HepG2 (cell line): Measurements from ENCODE around the gene APLF. TPM values are rescaled to one million over a fixed set of nuclear protein-coding genes. Genes with fewer than 3 reads are reported as not detected.
A peak's percentile ranks its signal among the peaks of the same experiment; 100 is the strongest.

Experiments used
- ATAC-seq: fragments of 200-7000 bp; cut with Tn5 transposase; 3 replicates; pipeline ENCODE4 v1.9.1; 2020; ENCODE audit warnings: mild to moderate bottlenecking, moderate library complexity
- BruUV-seq: library from RNA; stranded (reverse); fragments of 400-500 nt; replicated peaks from 2 replicates; lab custom pipeline; 2021; lab: Mats Ljungman, UMichigan
- CTCF ChIA-PET: fragments of 300-600 bp; formaldehyde crosslinking; extraction: SDS; loops from one replicate; lab custom pipeline; 2021; ENCODE audit warnings: low total read pairs, inconsistent platforms, low intra/inter-chr PET ratio; lab: Yijun Ruan, JAX
- POLR2A ChIA-PET: fragments of 350-600 bp; sonication (Branson Sonifier 250); formaldehyde crosslinking; loops from one replicate; lab custom pipeline; 2020; ENCODE audit warnings: antibody characterized with exemption, inconsistent platforms; lab: Yijun Ruan, JAX
- DNase-seq: peaks from one replicate; pipeline ENCODE4 v3.0.0-alpha.2; 2015; ENCODE audit warnings: low spot score
- FAIRE-seq: peaks from 3 replicates; lab custom pipeline; 2011; peaks lifted over from hg19 to GRCh38; lab: Jason Lieb, UNC
- H2AFZ ChIP-seq: one replicate; pipeline ENCODE4 v1.6.1; 2011; ENCODE audit warnings: low read length, inconsistent platforms
- H3K27ac ChIP-seq: fragments of 300-600 bp; 3 replicates; pipeline ENCODE4 v1.8.0; 2011; ENCODE audit warnings: mixed run types, mild to moderate bottlenecking, mixed read lengths, low read length, inconsistent platforms; ENCODE audit not compliant: insufficient read depth; ENCODE audit errors: extremely low read length
- H3K27me3 ChIP-seq, 2 experiments: fragments of 200-600 bp in 1 of 2; 2 replicates in 1 of 2; 3 replicates in 1 of 2; pipeline versions ENCODE4 v1.6.0 to v1.8.0; 2011; ENCODE audit warnings: low read length in 2 of 2, mild to moderate bottlenecking in 2 of 2, moderate library complexity in 2 of 2, inconsistent platforms in 1 of 2; ENCODE audit not compliant: insufficient read depth in 2 of 2, control insufficient read depth in 1 of 2
- H3K36me3 ChIP-seq, 2 experiments: fragments of 200-600 bp in 1 of 2; replicated peaks in 1 of 2; 2 replicates in 1 of 2; 3 replicates in 1 of 2; pipeline versions ENCODE4 v1.5.1 to v1.8.0; 2011; ENCODE audit warnings: low read length in 2 of 2, inconsistent platforms in 1 of 2; ENCODE audit not compliant: insufficient read depth in 2 of 2, control insufficient read depth in 1 of 2
- H3K4me1 ChIP-seq: 2 replicates; pipeline ENCODE4 v1.5.1; 2012; ENCODE audit warnings: low read length, inconsistent platforms; ENCODE audit not compliant: insufficient read depth
- H3K4me2 ChIP-seq: 2 replicates; pipeline ENCODE4 v1.6.0; 2011; ENCODE audit warnings: low read depth, low read length, inconsistent platforms
- H3K4me3 ChIP-seq, 3 experiments: fragments of 200-600 bp in 1 of 3; sonication (generic), shearing (Covaris generic) in 1 of 3; replicated peaks in 1 of 3; 2 replicates each; pipeline ENCODE4 v1.5.1; 2011 to 2016; ENCODE audit warnings: low read length in 3 of 3, inconsistent platforms in 2 of 3, low read depth in 2 of 3, mild to moderate bottlenecking in 2 of 3, control low read depth in 1 of 3, mixed read lengths in 1 of 3; ENCODE audit not compliant: insufficient read depth in 1 of 3
- H3K79me2 ChIP-seq: one replicate; pipeline ENCODE4 v1.6.1; 2011; ENCODE audit warnings: low read length, inconsistent platforms; ENCODE audit not compliant: insufficient read depth
- H3K9ac ChIP-seq: 2 replicates; pipeline ENCODE4 v1.6.0; 2011; ENCODE audit warnings: mild to moderate bottlenecking, low read depth, low read length, inconsistent platforms; ENCODE audit not compliant: insufficient read depth
- H3K9me3 ChIP-seq: 2 replicates; pipeline ENCODE4 v1.5.1; 2012; ENCODE audit warnings: mild to moderate bottlenecking, low read length
- H4K20me1 ChIP-seq: 2 replicates; pipeline ENCODE4 v1.6.0; 2011; ENCODE audit warnings: inconsistent platforms, mild to moderate bottlenecking, low read length, moderate library complexity; ENCODE audit not compliant: insufficient read depth
- CEBPG ChIP-seq: IDR thresholded peaks from 2 replicates; pipeline ENCODE4 v1.6.1; 2016
- HDAC2 ChIP-seq: sonication (generic); formaldehyde crosslinking; IDR thresholded peaks from 2 replicates; pipeline ENCODE4 v1.4.0; 2020; ENCODE audit warnings: missing genetic modification reagents
- MIER3 ChIP-seq: IDR thresholded peaks from 2 replicates; pipeline ENCODE4 v1.6.1; 2016; ENCODE audit warnings: missing compliant biosample characterization, borderline replicate concordance
- ZNF550 ChIP-seq: sonication (generic); formaldehyde crosslinking; IDR thresholded peaks from 2 replicates; pipeline ENCODE4 v1.4.0; 2020; ENCODE audit warnings: mild to moderate bottlenecking, missing genetic modification reagents, borderline replicate concordance
- ZNF749 ChIP-seq: sonication (generic); formaldehyde crosslinking; IDR thresholded peaks from 2 replicates; pipeline ENCODE4 v1.8.0; 2022; ENCODE audit warnings: mild to moderate bottlenecking, missing genetic modification reagents, moderate library complexity, borderline replicate concordance
- WGBS: methylation state at CpG from one replicate; pipeline ENCODE4 v1.1.6; 2017; ENCODE audit warnings: low lambda C conversion rate; 5-methylcytosine and 5-hydroxymethylcytosine counted together
- in situ Hi-C: cut with HindIII; loops from 2 replicates; pipeline ENCODE4 v1.10.0; 2017; ENCODE audit warnings: low pct_unique_long_range_greater_than_20kb; ENCODE audit not compliant: extremely low pct_ligation_motif_present
- intact Hi-C: fragments of 100-400 bp; cut with micrococcal nuclease; formaldehyde crosslinking; loops from one replicate; pipeline ENCODE4 v1.10.0; 2022; ENCODE audit not compliant: unreplicated experiment
- polyA plus RNA-seq, 8 experiments: library from polyadenylated mRNA; depleted of rRNA in 3 of 8; stranded (reverse) in 7 of 8; unstranded in 1 of 8; fragments of >200 nt; fragmentation: Illumina TruSeq in 4 of 8; extraction: Trizol in 4 of 8; gene quantifications; 2 replicates each; pipeline versions ENCODE4 v1.2.1 to v1.2.3, GENCODE V29; 2011 to 2016; ENCODE audit warnings: low read depth in 4 of 8, missing spikeins in 1 of 8, mixed read lengths in 1 of 8; ENCODE audit not compliant: insufficient read depth in 1 of 8
- total RNA-seq, 5 experiments: library from RNA; depleted of rRNA; stranded (reverse); fragments of >200 nt; fragmentation: Illumina TruSeq; extraction: Trizol; gene quantifications; 2 replicates each; pipeline ENCODE4 v1.2.3, GENCODE V29; 2016; ENCODE audit warnings: low read depth in 1 of 5
- TF ChIP-seq, protein P1 (sequence below): IDR thresholded peaks from 2 replicates; pipeline ENCODE4 v1.6.1; 2012; ENCODE audit warnings: low read length, improper control_type of control experiment
- TF ChIP-seq, protein P2 (sequence below): sonication (generic); formaldehyde crosslinking; IDR thresholded peaks from 2 replicates; pipeline ENCODE4 v1.5.1; 2020; ENCODE audit warnings: missing genetic modification reagents, mild to moderate bottlenecking, borderline replicate concordance
- TF ChIP-seq, protein P3 (sequence below): sonication (generic); formaldehyde crosslinking; IDR thresholded peaks from 2 replicates; pipeline ENCODE4 v1.9.0; 2021; ENCODE audit warnings: missing genetic modification reagents, borderline replicate concordance

The APLF gene
- total and polyA plus RNA-seq, 2 of the 13 experiments (the other 11 are each of a cell fraction or from before 2014, with no cell fraction given), result 0.45 to 2.2 TPM

DNA sequence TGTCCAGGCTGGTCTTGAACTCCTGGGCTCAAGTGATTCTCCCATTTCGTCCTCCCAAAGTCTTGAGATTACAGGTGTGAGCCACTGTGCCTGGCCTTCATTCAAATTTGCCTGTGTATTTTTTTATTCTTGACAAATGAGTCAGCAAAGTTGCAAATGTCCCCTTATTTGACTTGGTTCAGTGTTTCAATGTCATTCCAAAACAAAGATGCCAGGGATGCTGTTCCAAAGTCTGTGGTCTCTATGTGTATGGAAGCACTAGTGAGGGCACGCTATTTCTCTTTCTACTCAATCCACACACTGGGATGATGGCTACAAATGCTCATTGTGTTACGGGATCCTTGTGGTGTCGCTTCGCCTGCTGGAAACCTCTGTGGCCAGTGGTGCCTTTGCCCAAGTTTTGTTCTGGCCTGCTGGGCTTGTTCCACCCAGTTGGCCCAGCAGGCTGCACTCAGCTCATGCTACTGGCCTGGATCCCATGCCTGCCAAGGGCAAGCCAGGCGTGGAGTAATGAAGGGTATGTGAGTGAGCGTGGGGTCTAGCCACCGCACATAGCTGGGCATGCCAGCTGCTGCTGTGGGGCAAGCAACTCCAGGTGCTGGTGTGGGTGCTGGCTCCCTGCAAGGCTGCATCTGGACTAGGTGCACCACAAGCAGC lies 35.9 kb upstream of the APLF start:
- no peak overlapping the region for H3K4me3 ChIP-seq
- H3K27me3 ChIP-seq, result no peaks in the 10 kb centered on the region; a peak in 1 of 5 replicates
- no peaks in the 10 kb centered on the region for H3K79me2 ChIP-seq
- in situ Hi-C loops (no loop called here), intact Hi-C loops (no loop called here)
- no peak overlapping the region for H2AFZ ChIP-seq
- DNase-seq (no peak), ATAC-seq (peak; percentile 21; the same call in 2 of the 3 replicates), FAIRE-seq (no peak)
- H3K9me3 ChIP-seq, result no peaks in the 10 kb centered on the region
- no peak overlapping the region for H3K9ac ChIP-seq
- TF ChIP-seq MIER3 (CRISPR knock-in tag), result no peak
- no peak for TF ChIP-seq HDAC2 (CRISPR knock-in tag)
- TF ChIP-seq, protein P1, sequence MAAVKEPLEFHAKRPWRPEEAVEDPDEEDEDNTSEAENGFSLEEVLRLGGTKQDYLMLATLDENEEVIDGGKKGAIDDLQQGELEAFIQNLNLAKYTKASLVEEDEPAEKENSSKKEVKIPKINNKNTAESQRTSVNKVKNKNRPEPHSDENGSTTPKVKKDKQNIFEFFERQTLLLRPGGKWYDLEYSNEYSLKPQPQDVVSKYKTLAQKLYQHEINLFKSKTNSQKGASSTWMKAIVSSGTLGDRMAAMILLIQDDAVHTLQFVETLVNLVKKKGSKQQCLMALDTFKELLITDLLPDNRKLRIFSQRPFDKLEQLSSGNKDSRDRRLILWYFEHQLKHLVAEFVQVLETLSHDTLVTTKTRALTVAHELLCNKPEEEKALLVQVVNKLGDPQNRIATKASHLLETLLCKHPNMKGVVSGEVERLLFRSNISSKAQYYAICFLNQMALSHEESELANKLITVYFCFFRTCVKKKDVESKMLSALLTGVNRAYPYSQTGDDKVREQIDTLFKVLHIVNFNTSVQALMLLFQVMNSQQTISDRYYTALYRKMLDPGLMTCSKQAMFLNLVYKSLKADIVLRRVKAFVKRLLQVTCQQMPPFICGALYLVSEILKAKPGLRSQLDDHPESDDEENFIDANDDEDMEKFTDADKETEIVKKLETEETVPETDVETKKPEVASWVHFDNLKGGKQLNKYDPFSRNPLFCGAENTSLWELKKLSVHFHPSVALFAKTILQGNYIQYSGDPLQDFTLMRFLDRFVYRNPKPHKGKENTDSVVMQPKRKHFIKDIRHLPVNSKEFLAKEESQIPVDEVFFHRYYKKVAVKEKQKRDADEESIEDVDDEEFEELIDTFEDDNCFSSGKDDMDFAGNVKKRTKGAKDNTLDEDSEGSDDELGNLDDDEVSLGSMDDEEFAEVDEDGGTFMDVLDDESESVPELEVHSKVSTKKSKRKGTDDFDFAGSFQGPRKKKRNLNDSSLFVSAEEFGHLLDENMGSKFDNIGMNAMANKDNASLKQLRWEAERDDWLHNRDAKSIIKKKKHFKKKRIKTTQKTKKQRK, result no peak
- TF ChIP-seq, protein P2, sequence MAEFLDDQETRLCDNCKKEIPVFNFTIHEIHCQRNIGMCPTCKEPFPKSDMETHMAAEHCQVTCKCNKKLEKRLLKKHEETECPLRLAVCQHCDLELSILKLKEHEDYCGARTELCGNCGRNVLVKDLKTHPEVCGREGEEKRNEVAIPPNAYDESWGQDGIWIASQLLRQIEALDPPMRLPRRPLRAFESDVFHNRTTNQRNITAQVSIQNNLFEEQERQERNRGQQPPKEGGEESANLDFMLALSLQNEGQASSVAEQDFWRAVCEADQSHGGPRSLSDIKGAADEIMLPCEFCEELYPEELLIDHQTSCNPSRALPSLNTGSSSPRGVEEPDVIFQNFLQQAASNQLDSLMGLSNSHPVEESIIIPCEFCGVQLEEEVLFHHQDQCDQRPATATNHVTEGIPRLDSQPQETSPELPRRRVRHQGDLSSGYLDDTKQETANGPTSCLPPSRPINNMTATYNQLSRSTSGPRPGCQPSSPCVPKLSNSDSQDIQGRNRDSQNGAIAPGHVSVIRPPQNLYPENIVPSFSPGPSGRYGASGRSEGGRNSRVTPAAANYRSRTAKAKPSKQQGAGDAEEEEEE (CRISPR knock-in tag), result no peak
- TF ChIP-seq, protein P3, sequence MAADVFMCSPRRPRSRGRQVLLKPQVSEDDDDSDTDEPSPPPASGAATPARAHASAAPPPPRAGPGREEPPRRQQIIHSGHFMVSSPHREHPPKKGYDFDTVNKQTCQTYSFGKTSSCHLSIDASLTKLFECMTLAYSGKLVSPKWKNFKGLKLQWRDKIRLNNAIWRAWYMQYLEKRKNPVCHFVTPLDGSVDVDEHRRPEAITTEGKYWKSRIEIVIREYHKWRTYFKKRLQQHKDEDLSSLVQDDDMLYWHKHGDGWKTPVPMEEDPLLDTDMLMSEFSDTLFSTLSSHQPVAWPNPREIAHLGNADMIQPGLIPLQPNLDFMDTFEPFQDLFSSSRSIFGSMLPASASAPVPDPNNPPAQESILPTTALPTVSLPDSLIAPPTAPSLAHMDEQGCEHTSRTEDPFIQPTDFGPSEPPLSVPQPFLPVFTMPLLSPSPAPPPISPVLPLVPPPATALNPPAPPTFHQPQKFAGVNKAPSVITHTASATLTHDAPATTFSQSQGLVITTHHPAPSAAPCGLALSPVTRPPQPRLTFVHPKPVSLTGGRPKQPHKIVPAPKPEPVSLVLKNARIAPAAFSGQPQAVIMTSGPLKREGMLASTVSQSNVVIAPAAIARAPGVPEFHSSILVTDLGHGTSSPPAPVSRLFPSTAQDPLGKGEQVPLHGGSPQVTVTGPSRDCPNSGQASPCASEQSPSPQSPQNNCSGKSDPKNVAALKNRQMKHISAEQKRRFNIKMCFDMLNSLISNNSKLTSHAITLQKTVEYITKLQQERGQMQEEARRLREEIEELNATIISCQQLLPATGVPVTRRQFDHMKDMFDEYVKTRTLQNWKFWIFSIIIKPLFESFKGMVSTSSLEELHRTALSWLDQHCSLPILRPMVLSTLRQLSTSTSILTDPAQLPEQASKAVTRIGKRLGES (CRISPR knock-in tag), result no peak
- no peak for TF ChIP-seq ZNF550
- TF ChIP-seq CEBPG (CRISPR knock-in tag), result no peak
- TF ChIP-seq ZNF749 (CRISPR knock-in tag), result no peak
- no peak overlapping the region for H3K27ac ChIP-seq
- H3K4me2 ChIP-seq, result no peak overlapping the region
- no TSS peak for BruUV-seq
- H3K36me3 ChIP-seq, result no peaks in the 10 kb centered on the region
- CTCF ChIA-PET, result no interaction called here
- 29% methylated on average over 8 of the region's 8 CpGs for WGBS
- H3K4me1 ChIP-seq, result no peaks in the 10 kb centered on the region
- no peaks in the 10 kb centered on the region for H4K20me1 ChIP-seq
- POLR2A ChIA-PET, result no interaction called here
